GM10248 (cell line): ENCODE measurements around the gene MRPL14.

Experiments used
- CTCF ChIA-PET: fragments of 300-600 bp; sonication (Branson Sonifier 250); formaldehyde crosslinking; extraction: SDS; loops from one replicate; lab custom pipeline; 2021; ENCODE audit warnings: antibody characterized with exemption; lab: Yijun Ruan, JAX
- POLR2A ChIA-PET: fragments of 350-650 bp; sonication (Branson Sonifier 250); formaldehyde crosslinking; extraction: SDS; loops from one replicate; lab custom pipeline; 2020; ENCODE audit warnings: antibody characterized with exemption; lab: Yijun Ruan, JAX
- DNase-seq: peaks from one replicate; pipeline ENCODE4 v3.0.0; 2012; ENCODE audit errors: extremely low spot score
- CTCF ChIP-seq: IDR thresholded peaks from 2 replicates; pipeline ENCODE4 v1.5.1; 2012; ENCODE audit warnings: mild to moderate bottlenecking, low read depth; ENCODE audit errors: extremely low read depth, missing control alignments, control extremely low read depth

The MRPL14 gene

GRCh38 chr6:44128020-44128917 lies 1.0 kb upstream of the MRPL14 start:
- DNase-seq: peak; percentile 61
- POLR2A ChIA-PET: interaction anchor here (0.5 kb wide), 1 partner anchor 35 kb away, joined by 11 read pairs; no protein-coding TSS in a partner anchor
- CTCF ChIA-PET: interaction anchor here (1.3 kb wide), 1 partner anchor 23 kb away, joined by 4 read pairs; no protein-coding TSS in a partner anchor
- no peak for TF ChIP-seq CTCF

DNA sequence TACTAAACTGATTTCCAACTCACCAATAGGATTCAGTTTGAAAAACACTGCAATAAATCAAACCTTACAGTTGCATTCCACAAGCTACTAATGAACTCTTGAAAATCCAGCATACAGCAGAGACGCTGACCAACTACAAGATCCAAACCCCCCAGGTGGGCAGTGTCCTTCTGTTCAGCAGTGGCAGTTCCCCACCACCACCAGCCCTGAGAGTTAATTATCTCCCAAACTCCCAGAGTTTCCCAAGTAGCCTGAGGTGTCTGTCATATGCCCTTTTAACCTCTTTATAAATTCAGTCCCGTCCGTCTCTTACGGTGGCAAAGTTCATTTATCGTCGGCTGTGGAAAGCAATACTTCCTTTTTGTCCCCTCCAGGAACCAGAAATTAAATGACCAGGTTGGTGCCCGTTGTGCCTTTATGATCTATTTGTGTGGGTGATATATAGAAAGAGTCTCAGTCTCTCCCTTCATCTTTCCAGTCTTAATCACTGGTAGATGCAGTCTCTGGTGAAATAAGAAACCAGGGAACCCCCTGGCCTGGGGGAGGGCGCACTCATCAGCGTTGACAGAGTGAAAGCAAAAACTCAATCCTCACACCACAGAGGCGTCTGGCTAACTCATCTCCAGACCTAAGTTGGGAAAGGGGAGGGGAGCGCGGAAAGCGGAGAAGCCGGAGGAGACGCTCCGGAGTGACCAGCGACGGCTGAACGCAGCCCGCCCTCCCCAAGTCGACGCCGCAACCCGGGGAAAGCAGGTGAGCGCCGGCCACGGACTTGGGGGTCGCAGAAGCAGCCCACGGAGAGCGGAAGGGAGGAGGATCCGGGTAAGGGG lies 717 bp downstream of the MRPL14 start:
- ChIA-PET POLR2A (interaction anchor here (0.5 to 0.9 kb wide), 2 partner anchors 111 to 855 kb away, joined by 4 to 5 read pairs; no protein-coding TSS in a partner anchor), CTCF (no interaction called here)
- TF ChIP-seq CTCF: no peak
- DNase-seq: peak; percentile 77

- ChIA-PET POLR2A (no interaction called here), CTCF (interaction anchor here (0.8 to 2.8 kb wide), 6 partner anchors 9 to 49 kb away, joined by 3 to 8 read pairs (median 3); no protein-coding TSS in a partner anchor)
- no peak for TF ChIP-seq CTCF
- no peak for DNase-seq
These were observed 3.7 kb downstream of the MRPL14 start for GRCh38 chr6:44123544-44123943.

DNA sequence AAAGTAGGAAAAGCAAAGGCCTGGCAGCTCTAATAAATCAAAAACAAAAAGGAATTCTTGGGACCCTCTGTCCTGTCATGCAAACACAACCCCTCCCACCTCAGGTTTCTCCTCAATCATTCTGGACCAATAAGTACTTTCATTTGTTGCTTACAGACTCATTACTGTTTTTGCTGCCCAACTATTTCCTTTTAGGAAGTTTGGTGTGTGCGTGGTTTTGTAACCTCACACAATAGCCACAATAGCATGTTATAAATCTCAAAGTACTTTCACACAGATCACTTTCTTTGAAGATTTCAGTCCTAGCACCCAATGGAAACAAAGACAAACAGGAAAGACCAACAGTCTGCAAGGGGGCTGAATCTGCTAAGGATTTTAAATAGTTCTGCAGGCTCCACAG lies 4.5 kb downstream of the MRPL14 start:
- no peak for DNase-seq
- ChIA-PET POLR2A (no interaction called here), CTCF (interaction anchor here (0.8 to 2.8 kb wide), 6 partner anchors 10 to 48 kb away, joined by 3 to 8 read pairs (median 3); no protein-coding TSS in a partner anchor)
- TF ChIP-seq CTCF: no peak

DNA sequence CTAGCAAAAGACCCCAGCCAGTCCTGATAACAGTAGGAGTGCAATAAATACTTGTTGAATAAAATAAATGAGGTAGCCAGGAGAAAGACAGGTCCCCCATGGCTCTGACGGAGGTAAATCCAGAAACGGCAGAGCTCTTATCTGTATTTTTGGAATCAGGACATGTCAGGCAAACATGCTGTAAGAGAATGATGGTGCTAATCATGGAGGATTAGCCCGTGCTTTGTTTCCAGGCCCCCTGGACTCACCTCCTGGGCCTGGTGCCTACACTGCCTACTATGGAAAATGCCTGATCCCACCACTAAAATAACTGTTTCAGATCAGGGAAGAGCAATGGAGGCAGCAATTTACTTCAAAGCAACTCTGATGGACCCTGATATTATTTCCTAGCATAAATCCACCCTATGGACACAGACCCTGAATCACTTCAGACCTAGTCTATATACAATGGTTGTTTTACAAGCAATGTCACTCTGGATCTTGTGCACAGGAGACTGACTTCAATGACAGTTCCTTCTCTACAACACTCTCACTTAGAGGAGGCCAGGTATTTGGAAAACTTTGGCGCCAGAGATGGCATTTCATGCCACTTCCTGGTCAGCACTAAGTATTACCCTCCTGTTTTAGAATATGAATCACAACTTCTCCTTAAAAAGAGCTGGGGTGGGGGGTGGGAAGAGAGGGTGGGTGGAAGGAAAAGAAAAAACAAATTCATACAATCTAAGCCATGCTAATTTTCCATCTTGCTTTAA lies 6.4 kb downstream of the MRPL14 start:
- no peak for DNase-seq
- no peak for TF ChIP-seq CTCF
- ChIA-PET CTCF (interaction anchor here (0.6 to 2.8 kb wide), 5 partner anchors 8 to 192 kb away, joined by 3 to 8 read pairs (median 5); partner anchors contain the start of gene AARS2), POLR2A (no interaction called here)
